ENCODE results near the gene SLIT3. TPM values are rescaled to one million over a fixed set of nuclear protein-coding genes. Genes with fewer than 3 reads are reported as not detected.

The SLIT3 gene
- total RNA-seq, 1 experiment from 2014 or later = 0.44 TPM

GRCh38 chr5:169098331-169099121 lies 202.4 kb downstream of the SLIT3 start:
- H3K4me1 ChIP-seq (ENCODE audit: insufficient read depth, low read length) = peaks cover 32% of the 10 kb centered on the region
- H3K79me2 ChIP-seq (ENCODE audit: low read length) = no peaks in the 10 kb centered on the region
- H4K20me1 ChIP-seq (ENCODE audit: low read length) = no peaks in the 10 kb centered on the region
- no peak for ATAC-seq
- H3K36me3 ChIP-seq (ENCODE audit: low read depth, low read length) = no peaks in the 10 kb centered on the region
- H2AFZ ChIP-seq (ENCODE audit: low read length) = no peak overlapping the region
- no peak overlapping the region for H3K9ac ChIP-seq (ENCODE audit: low read length)
- no peaks in the 10 kb centered on the region for H3K9me3 ChIP-seq (ENCODE audit: low read length)
- no peak overlapping the region for H3K4me2 ChIP-seq (ENCODE audit: low read length)
- no peak for DNase-seq
- ChIA-PET CTCF (no interaction called here), POLR2A (ENCODE audit: unreplicated experiment) (no interaction called here)
- TF ChIP-seq EZH2 (IDR thresholded peaks at IDR 0.05; ENCODE audit: low read length, unreplicated experiment) (no peak), EZH2phosphoT487 (IDR thresholded peaks at IDR 0.05; ENCODE audit: borderline replicate concordance, low read length) (no peak), CTCF (conservative IDR thresholded peaks at IDR 0.05; ENCODE audit: low read depth, low read length) (no peak)
- BruUV-seq (replicated peaks) = no TSS peak
- intact Hi-C loops (cut with micrococcal nuclease) = no loop called here
- H3F3A ChIP-seq (ENCODE audit: low read length, unreplicated experiment) = no peaks in the 10 kb centered on the region
- no peaks in the 10 kb centered on the region for H3K9me2 ChIP-seq (replicated peaks; ENCODE audit: low read length)
- H3K27ac ChIP-seq (ENCODE audit: low read length) = no peak overlapping the region
- H3K4me3 ChIP-seq (ENCODE audit: low read length) = no peak overlapping the region
- no peaks in the 10 kb centered on the region for H3K27me3 ChIP-seq (ENCODE audit: low read length)

- Histone ChIP-seq H3F3A (ENCODE audit: low read length, unreplicated experiment) (no peaks in the 10 kb centered on the region), H3K27ac (ENCODE audit: low read length) (no peak overlapping the region), H3K79me2 (ENCODE audit: low read length) (no peaks in the 10 kb centered on the region), H2AFZ (ENCODE audit: low read length) (no peak overlapping the region), H3K4me3 (ENCODE audit: low read length) (no peak overlapping the region), H3K9ac (ENCODE audit: low read length) (no peak overlapping the region), H3K4me1 (ENCODE audit: insufficient read depth, low read length) (peaks cover 32% of the 10 kb centered on the region), H3K27me3 (ENCODE audit: low read length) (no peaks in the 10 kb centered on the region), H3K9me3 (ENCODE audit: low read length) (no peaks in the 10 kb centered on the region), H3K4me2 (ENCODE audit: low read length) (no peak overlapping the region), H3K9me2 (replicated peaks; ENCODE audit: low read length) (no peaks in the 10 kb centered on the region), H3K36me3 (ENCODE audit: low read depth, low read length) (no peaks in the 10 kb centered on the region), H4K20me1 (ENCODE audit: low read length) (no peaks in the 10 kb centered on the region)
- DNase-seq (no peak), ATAC-seq (no peak)
- intact Hi-C loops (cut with micrococcal nuclease) = no loop called here
- TF ChIP-seq EZH2phosphoT487 (IDR thresholded peaks at IDR 0.05; ENCODE audit: borderline replicate concordance, low read length) = no peak
- TF ChIP-seq EZH2 (IDR thresholded peaks at IDR 0.05; ENCODE audit: low read length, unreplicated experiment) = no peak
- TF ChIP-seq CTCF (conservative IDR thresholded peaks at IDR 0.05; ENCODE audit: low read depth, low read length) = no peak
- CTCF ChIA-PET = no interaction called here
- POLR2A ChIA-PET (ENCODE audit: unreplicated experiment) = no interaction called here
- no TSS peak for BruUV-seq (replicated peaks)
These were observed 203.3 kb downstream of the SLIT3 start for GRCh38 chr5:169097374-169098326.

All from PC-3 (cell line).